OCI-LY3 (cell line): ENCODE data around the gene CACNA1G.
A peak's percentile ranks its signal among the peaks of the same experiment; 100 is the strongest.

Experiments used
- CTCF ChIP-seq: fragments of 200-600, 300-600 bp; sonication (generic); IDR thresholded peaks from 2 replicates; pipeline ENCODE4 v1.5.1; 2014; ENCODE audit warnings: antibody characterized with exemption, low read length, low read depth
- EZH2phosphoT487 ChIP-seq: fragments of 200-600 bp; shearing (Covaris generic); IDR thresholded peaks from 2 replicates; pipeline ENCODE4 v1.6.1; 2018; ENCODE audit warnings: antibody characterized with exemption, mixed run types, low read depth

DNA sequence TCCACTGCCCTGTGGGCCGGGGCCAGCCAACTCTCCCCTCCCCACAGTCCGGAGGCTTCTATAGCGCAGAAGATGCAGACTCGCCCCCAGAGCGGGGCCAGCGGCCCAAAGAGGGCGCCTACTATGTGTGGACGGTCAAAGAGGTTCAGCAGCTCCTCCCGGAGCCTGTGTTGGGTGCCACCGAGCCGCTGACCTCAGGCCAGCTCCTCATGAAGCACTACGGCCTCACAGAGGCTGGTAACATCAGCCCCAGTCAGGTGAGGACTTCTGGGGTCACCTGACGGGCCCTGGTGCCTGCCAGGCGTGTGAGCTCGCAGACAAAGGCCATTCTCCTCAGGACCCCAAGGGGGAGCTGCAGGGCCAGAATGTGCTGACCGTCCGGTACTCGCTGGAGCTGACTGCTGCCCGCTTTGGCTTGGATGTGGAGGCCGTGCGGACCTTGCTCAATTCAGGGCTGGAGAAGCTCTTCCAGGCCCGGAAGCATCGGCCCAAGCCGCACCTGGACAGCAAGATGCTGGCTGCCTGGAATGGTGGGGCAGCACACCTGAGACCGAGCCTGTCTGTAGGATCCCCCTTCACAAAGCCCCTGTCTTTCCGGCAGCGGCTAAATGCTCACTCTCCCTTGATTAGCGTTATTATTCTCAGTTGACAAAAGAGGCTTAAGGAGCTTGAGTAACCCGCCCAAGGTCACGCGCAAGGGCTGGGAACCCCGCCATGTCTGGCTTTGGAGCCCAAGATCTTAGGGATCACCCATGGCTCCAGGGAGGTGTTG, 9.7 kb upstream of the CACNA1G start:
- peak; percentile 47 for TF ChIP-seq CTCF
- TF ChIP-seq EZH2phosphoT487: no peak
